Fibroblast of peridontal ligament (primary cell): Measurements from ENCODE around the gene STRBP.
"Not testable (repeated sequence)": the region's sequence is repeated elsewhere in the genome, so short reads cannot be mapped to it uniquely, and the experiment has no call there.

Experiments used
- DNase-seq: peaks from one replicate; pipeline ENCODE4 v3.0.0-alpha.2; 2010; ENCODE audit errors: extremely low read depth

STRBP gene

GRCh38 chr9:123283048-123283408, 14.6 kb upstream of the STRBP start:
- DNase-seq: no peak

GRCh38 chr9:123282362-123283047, 14.1 kb upstream of the STRBP start:
- no peak for DNase-seq

GRCh38 chr9:123281659-123282350, 13.4 kb upstream of the STRBP start:
- DNase-seq: no peak

GRCh38 chr9:123278879-123279493, 10.6 kb upstream of the STRBP start:
- not testable (repeated sequence) for DNase-seq

- DNase-seq: no peak
Measured at GRCh38 chr9:123278361-123278760, 10.0 kb upstream of the STRBP start.

- DNase-seq: no peak
Measured at GRCh38 chr9:123276551-123276950, 8.2 kb upstream of the STRBP start.

- not testable (repeated sequence) for DNase-seq
Measured at GRCh38 chr9:123271133-123271532, 2.7 kb upstream of the STRBP start.

GRCh38 chr9:123269281-123269680, 895 bp upstream of the STRBP start:
- no peak for DNase-seq

- no peak for DNase-seq
Measured at GRCh38 chr9:123268199-123268464, 254 bp downstream of the STRBP start.

- DNase-seq: no peak
Measured at GRCh38 chr9:123267481-123268198, 746 bp downstream of the STRBP start.

- DNase-seq: no peak
Measured at GRCh38 chr9:123266655-123267399, 1.6 kb downstream of the STRBP start.

GRCh38 chr9:123265833-123266232, 2.6 kb downstream of the STRBP start:
- DNase-seq: no peak

GRCh38 chr9:123263227-123263626, 5.2 kb downstream of the STRBP start:
- no peak for DNase-seq

GRCh38 chr9:123262338-123262737, 6.0 kb downstream of the STRBP start:
- DNase-seq: no peak

GRCh38 chr9:123261006-123261677, 7.2 kb downstream of the STRBP start:
- no peak for DNase-seq

GRCh38 chr9:123260340-123260739, 8.0 kb downstream of the STRBP start:
- no peak for DNase-seq

GRCh38 chr9:123257276-123257675, 11.1 kb downstream of the STRBP start:
- DNase-seq: no peak

- no peak for DNase-seq
Measured at GRCh38 chr9:123255718-123256117, 12.7 kb downstream of the STRBP start.

- no peak for DNase-seq
Measured at GRCh38 chr9:123253204-123253603, 15.2 kb downstream of the STRBP start.

GRCh38 chr9:123251741-123252140, 16.6 kb downstream of the STRBP start:
- DNase-seq: no peak

- DNase-seq: no peak
Measured at GRCh38 chr9:123251324-123251723, 17.1 kb downstream of the STRBP start.
